ENCODE data around the gene CBLN1.

The CBLN1 gene

DNA sequence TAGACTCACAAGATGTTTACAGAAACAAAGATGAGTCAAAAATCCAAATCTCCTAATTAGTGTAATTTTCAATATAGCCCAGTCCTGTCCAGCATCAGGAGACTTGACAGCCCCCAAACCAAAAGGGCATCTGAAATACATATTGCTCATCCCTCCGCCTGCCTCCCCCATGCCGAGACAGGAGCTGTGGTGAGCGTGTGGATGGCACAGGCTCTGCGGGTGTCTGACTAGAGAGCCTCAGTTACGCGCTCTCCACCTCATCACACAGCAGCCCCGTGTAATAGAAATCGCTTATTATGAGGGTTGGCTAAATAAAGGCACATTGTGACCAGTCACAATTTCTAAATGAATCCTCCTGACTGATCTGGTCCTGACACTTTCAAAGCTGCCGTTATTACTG is 43.1 kb upstream of the CBLN1 start:
- no peaks in the 10 kb centered on the region for H3K36me3 ChIP-seq (replicated peaks; ENCODE audit: low read depth, low read length)
- no peaks in the 10 kb centered on the region for H3K4me1 ChIP-seq (ENCODE audit: low read length)
- no peaks in the 10 kb centered on the region for H3K9me3 ChIP-seq (ENCODE audit: insufficient read depth, low read length)
- H3K27ac ChIP-seq (ENCODE audit: low read length), result no peak overlapping the region
- H3K9ac ChIP-seq (ENCODE audit: low read length), result no peak overlapping the region
- H3K4me2 ChIP-seq (ENCODE audit: low read length), result no peak overlapping the region
- no peaks in the 10 kb centered on the region for H3K27me3 ChIP-seq (ENCODE audit: low read depth, low read length)
- H4K20me1 ChIP-seq (ENCODE audit: insufficient read depth, low read length), result no peaks in the 10 kb centered on the region
- TF ChIP-seq, protein P1, sequence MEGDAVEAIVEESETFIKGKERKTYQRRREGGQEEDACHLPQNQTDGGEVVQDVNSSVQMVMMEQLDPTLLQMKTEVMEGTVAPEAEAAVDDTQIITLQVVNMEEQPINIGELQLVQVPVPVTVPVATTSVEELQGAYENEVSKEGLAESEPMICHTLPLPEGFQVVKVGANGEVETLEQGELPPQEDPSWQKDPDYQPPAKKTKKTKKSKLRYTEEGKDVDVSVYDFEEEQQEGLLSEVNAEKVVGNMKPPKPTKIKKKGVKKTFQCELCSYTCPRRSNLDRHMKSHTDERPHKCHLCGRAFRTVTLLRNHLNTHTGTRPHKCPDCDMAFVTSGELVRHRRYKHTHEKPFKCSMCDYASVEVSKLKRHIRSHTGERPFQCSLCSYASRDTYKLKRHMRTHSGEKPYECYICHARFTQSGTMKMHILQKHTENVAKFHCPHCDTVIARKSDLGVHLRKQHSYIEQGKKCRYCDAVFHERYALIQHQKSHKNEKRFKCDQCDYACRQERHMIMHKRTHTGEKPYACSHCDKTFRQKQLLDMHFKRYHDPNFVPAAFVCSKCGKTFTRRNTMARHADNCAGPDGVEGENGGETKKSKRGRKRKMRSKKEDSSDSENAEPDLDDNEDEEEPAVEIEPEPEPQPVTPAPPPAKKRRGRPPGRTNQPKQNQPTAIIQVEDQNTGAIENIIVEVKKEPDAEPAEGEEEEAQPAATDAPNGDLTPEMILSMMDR (IDR thresholded peaks at IDR 0.05; ENCODE audit: low read depth, low read length), result no peak
- no peak for TF ChIP-seq EZH2phosphoT487 (IDR thresholded peaks at IDR 0.05; ENCODE audit: low read depth)
- no peaks in the 10 kb centered on the region for H3K79me2 ChIP-seq (ENCODE audit: low read length)
- H3K4me3 ChIP-seq (ENCODE audit: low read length), result no peak overlapping the region
- H2AFZ ChIP-seq (ENCODE audit: low read depth, low read length), result no peak overlapping the region

GRCh38 chr16:49315602-49316001 is 34.0 kb upstream of the CBLN1 start:
- no peak overlapping the region for H3K9ac ChIP-seq (ENCODE audit: low read length)
- H3K36me3 ChIP-seq (replicated peaks; ENCODE audit: low read depth, low read length), result no peaks in the 10 kb centered on the region
- no peak overlapping the region for H3K4me3 ChIP-seq (ENCODE audit: low read length)
- no peaks in the 10 kb centered on the region for H4K20me1 ChIP-seq (ENCODE audit: insufficient read depth, low read length)
- TF ChIP-seq, protein P1 (IDR thresholded peaks at IDR 0.05; ENCODE audit: low read depth, low read length), result no peak
- no peak for TF ChIP-seq EZH2phosphoT487 (IDR thresholded peaks at IDR 0.05; ENCODE audit: low read depth)
- no peaks in the 10 kb centered on the region for H3K79me2 ChIP-seq (ENCODE audit: low read length)
- no peak overlapping the region for H3K4me2 ChIP-seq (ENCODE audit: low read length)
- H2AFZ ChIP-seq (ENCODE audit: low read depth, low read length), result no peak overlapping the region
- H3K27ac ChIP-seq (ENCODE audit: low read length), result no peak overlapping the region
- H3K9me3 ChIP-seq (ENCODE audit: insufficient read depth, low read length), result no peaks in the 10 kb centered on the region
- H3K4me1 ChIP-seq (ENCODE audit: low read length), result no peaks in the 10 kb centered on the region
- H3K27me3 ChIP-seq (ENCODE audit: low read depth, low read length), result peaks cover 4% of the 10 kb centered on the region; the same call in 1 of the 2 replicates

DNA sequence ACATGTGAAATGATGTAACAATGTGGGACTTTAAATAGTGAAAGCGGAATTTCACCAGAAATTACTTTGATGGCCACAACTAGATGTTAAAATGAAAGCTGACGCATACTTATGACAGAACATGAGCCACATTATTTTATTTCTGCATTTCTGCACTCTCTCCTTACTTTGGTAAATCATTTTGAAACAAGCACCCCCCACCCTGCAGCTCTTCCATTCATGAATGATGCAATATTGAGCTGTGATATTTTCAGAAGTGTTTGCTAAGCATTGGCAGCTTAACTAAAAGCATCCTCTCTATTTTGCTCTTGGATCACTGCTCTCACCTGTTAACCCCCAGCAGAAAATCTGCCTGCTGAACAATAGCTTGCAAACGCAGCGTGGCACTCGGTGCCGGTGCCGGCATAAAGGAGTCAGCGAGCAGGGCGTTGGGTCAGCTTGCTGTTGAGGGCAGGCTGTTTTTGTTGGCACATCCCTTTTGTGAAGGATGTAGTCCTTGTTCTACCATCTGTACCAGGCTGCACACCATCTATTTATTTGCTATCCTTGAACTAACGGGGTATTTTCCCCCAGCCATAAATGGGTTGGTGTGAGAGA is 30.8 kb upstream of the CBLN1 start:
- no peak overlapping the region for H3K27ac ChIP-seq (ENCODE audit: low read length)
- H3K4me1 ChIP-seq (ENCODE audit: low read length), result no peaks in the 10 kb centered on the region
- H3K36me3 ChIP-seq (replicated peaks; ENCODE audit: low read depth, low read length), result no peaks in the 10 kb centered on the region
- no peak for TF ChIP-seq EZH2phosphoT487 (IDR thresholded peaks at IDR 0.05; ENCODE audit: low read depth)
- TF ChIP-seq, protein P1 (IDR thresholded peaks at IDR 0.05; ENCODE audit: low read depth, low read length), result no peak
- no peak overlapping the region for H2AFZ ChIP-seq (ENCODE audit: low read depth, low read length)
- H3K9me3 ChIP-seq (ENCODE audit: insufficient read depth, low read length), result no peaks in the 10 kb centered on the region
- no peaks in the 10 kb centered on the region for H4K20me1 ChIP-seq (ENCODE audit: insufficient read depth, low read length)
- H3K79me2 ChIP-seq (ENCODE audit: low read length), result no peaks in the 10 kb centered on the region
- H3K9ac ChIP-seq (ENCODE audit: low read length), result no peak overlapping the region
- no peak overlapping the region for H3K4me2 ChIP-seq (ENCODE audit: low read length)
- no peak overlapping the region for H3K4me3 ChIP-seq (ENCODE audit: low read length)
- H3K27me3 ChIP-seq (ENCODE audit: low read depth, low read length), result peaks cover 7% of the 10 kb centered on the region; the same call in 1 of the 2 replicates

- no peak overlapping the region for H3K4me2 ChIP-seq (ENCODE audit: low read length)
- no peak overlapping the region for H3K27ac ChIP-seq (ENCODE audit: low read length)
- H4K20me1 ChIP-seq (ENCODE audit: insufficient read depth, low read length), result no peaks in the 10 kb centered on the region
- TF ChIP-seq, protein P1 (IDR thresholded peaks at IDR 0.05; ENCODE audit: low read depth, low read length), result no peak
- no peak for TF ChIP-seq EZH2phosphoT487 (IDR thresholded peaks at IDR 0.05; ENCODE audit: low read depth)
- H3K4me1 ChIP-seq (ENCODE audit: low read length), result no peaks in the 10 kb centered on the region
- no peak overlapping the region for H3K9ac ChIP-seq (ENCODE audit: low read length)
- H3K36me3 ChIP-seq (replicated peaks; ENCODE audit: low read depth, low read length), result no peaks in the 10 kb centered on the region
- H3K9me3 ChIP-seq (ENCODE audit: insufficient read depth, low read length), result no peaks in the 10 kb centered on the region
- H3K79me2 ChIP-seq (ENCODE audit: low read length), result no peaks in the 10 kb centered on the region
- peaks cover 7% of the 10 kb centered on the region; the same call in 1 of the 2 replicates for H3K27me3 ChIP-seq (ENCODE audit: low read depth, low read length)
- no peak overlapping the region for H3K4me3 ChIP-seq (ENCODE audit: low read length)
- no peak overlapping the region for H2AFZ ChIP-seq (ENCODE audit: low read depth, low read length)
Measured at GRCh38 chr16:49311823-49312222, 30.2 kb upstream of the CBLN1 start.
